ENCODE results near the gene PARP14. TPM values are rescaled to one million over a fixed set of nuclear protein-coding genes. Genes with fewer than 3 reads are reported as not detected.
A peak's percentile ranks its signal among the peaks of the same experiment; 100 is the strongest.
"Not testable (repeated sequence)": the region's sequence is repeated elsewhere in the genome, so short reads cannot be mapped to it uniquely, and the experiment has no call there.

The PARP14 gene
- total RNA-seq, 1 experiment from 2014 or later, result 20.3 TPM

GRCh38 chr3:122668930-122669730, 11.5 kb upstream of the PARP14 start:
- DNase-seq (ENCODE audit: low read depth), result peak; percentile 31
- in situ Hi-C loops (cut with HindIII; ENCODE audit: low pct_unique_long_range_greater_than_20kb, low sequenced_read_pairs), result no loop called here

DNA sequence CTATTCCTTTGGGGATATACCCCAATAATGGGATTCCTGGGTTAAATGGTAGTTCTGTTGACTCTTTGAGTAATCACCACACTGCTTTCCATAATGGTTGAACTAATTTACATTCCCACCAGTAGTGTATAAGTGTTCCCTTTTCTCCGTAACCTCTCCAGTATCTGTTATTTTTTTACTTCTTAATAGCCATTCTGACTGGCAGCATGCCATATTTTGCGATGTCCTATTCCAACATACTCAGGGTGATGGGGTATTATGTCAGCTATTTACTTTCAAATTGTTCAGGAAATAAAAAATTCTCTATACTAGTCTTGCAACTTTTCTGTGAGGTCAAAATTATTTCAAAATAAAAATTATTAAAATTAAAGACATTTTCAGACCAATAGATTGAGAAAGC, 9.1 kb upstream of the PARP14 start:
- in situ Hi-C loops (cut with HindIII; ENCODE audit: low pct_unique_long_range_greater_than_20kb, low sequenced_read_pairs), result no loop called here

DNA sequence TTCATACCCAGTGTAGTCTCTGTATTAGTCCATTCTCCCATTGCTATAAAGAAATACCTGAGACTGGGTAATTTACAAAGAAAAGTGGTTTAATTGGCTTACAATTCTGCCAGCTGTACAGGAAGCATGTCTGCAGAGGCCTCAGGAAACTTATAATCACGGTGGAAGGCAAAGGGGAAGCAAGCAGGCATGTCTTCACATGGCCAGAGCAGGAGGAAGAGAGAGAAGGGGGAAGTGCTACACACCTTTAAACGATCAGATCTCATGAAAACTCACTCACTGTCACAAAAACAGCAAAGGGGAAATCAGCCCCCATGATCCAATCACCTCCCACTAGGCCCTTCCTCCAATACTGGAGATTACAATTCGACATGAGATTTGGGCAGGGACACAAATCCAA, 6.3 kb upstream of the PARP14 start:
- no peak for DNase-seq (ENCODE audit: low read depth)
- in situ Hi-C loops (cut with HindIII; ENCODE audit: low pct_unique_long_range_greater_than_20kb, low sequenced_read_pairs), result no loop called here

More for the DNA sequence above, 9.1 kb upstream of the PARP14 start:
- no peak for DNase-seq (ENCODE audit: low read depth)

- in situ Hi-C loops (cut with HindIII; ENCODE audit: low pct_unique_long_range_greater_than_20kb, low sequenced_read_pairs), result no loop called here
- DNase-seq (ENCODE audit: low read depth), result no peak
Measured at GRCh38 chr3:122676759-122677158, 3.9 kb upstream of the PARP14 start.

DNA sequence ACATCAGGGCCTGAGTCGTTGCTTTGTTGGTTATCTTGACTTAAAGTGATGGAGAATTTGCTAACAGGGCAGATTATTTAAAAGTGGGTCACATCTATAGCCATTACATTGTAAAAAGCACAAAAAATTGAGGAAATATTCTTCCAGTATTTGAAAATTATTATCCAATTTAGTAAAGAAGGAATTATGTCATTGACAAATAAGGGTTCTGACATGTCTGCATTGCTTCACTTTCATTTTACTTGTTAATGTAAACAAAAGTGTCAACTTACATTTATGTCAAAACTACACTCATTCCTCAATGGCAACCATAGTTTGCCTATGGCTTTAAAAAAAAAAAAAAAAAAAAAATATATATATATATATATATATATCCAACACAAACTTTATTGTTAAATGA, 3.4 kb upstream of the PARP14 start:
- DNase-seq (ENCODE audit: low read depth), result no peak
- in situ Hi-C loops (cut with HindIII; ENCODE audit: low pct_unique_long_range_greater_than_20kb, low sequenced_read_pairs), result no loop called here

DNA sequence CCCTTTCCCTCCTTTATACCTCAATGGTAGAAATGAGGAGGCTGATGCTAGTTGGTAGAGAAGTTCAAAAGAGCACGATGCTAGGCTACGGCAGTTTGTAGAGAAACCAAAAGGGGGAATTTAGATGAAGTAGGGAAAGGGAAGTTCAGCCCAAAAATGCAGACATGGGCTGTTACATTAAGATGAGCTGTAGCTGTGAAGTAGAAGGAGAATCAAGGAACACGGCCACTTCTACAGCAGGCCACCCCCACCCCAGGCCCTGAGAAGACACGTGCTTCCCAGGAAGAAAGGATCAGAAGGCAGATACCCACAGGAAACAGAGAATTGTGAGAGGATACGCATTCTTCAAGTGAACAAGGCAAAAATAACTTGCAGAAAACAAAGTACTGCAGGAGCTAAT, 2.1 kb upstream of the PARP14 start:
- DNase-seq (ENCODE audit: low read depth), result no peak
- in situ Hi-C loops (cut with HindIII; ENCODE audit: low pct_unique_long_range_greater_than_20kb, low sequenced_read_pairs), result no loop called here

DNA sequence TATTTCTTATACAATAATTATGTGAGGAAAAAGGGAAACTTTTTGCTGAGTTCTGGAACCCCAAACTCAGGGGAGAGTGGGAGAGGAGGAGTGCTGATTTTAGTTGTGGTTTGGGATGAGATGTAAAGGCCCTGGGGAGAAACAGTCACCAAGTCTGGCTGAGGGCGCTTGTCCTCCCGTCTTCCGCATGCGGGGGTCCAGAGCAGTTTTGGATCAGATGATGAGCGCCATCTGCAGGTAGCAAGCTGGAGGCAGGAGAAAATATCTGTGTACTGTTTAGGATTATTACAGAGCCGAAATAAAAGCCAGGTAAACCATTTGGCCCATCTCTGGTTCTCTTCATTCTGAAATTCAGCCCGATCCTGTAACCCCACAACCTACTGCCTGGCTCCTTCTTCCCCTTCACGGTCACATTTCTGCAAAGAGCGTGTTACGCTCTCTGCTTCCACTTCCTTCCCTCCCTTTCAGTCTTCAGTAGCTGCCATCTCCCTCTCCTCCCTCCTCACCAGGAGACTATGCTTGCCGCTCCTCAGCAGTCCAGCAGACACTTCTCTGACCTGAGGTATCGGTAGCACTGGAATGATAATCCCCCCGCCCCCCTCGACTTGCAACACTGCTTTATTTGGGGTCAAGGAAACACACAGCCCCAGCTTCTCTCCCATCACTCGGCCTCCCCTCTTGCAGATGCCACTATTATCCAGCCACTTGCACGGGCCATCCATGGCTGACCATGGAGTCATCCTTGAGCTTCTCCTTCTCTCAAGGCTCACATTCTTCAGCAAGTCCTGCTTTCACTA, 1.4 kb upstream of the PARP14 start:
- in situ Hi-C loops (cut with HindIII; ENCODE audit: low pct_unique_long_range_greater_than_20kb, low sequenced_read_pairs), result no loop called here
- DNase-seq (ENCODE audit: low read depth), result peak; percentile 76

GRCh38 chr3:122679882-122680474, 661 bp upstream of the PARP14 start:
- in situ Hi-C loops (cut with HindIII; ENCODE audit: low pct_unique_long_range_greater_than_20kb, low sequenced_read_pairs), result no loop called here
- no peak for DNase-seq (ENCODE audit: low read depth)

DNA sequence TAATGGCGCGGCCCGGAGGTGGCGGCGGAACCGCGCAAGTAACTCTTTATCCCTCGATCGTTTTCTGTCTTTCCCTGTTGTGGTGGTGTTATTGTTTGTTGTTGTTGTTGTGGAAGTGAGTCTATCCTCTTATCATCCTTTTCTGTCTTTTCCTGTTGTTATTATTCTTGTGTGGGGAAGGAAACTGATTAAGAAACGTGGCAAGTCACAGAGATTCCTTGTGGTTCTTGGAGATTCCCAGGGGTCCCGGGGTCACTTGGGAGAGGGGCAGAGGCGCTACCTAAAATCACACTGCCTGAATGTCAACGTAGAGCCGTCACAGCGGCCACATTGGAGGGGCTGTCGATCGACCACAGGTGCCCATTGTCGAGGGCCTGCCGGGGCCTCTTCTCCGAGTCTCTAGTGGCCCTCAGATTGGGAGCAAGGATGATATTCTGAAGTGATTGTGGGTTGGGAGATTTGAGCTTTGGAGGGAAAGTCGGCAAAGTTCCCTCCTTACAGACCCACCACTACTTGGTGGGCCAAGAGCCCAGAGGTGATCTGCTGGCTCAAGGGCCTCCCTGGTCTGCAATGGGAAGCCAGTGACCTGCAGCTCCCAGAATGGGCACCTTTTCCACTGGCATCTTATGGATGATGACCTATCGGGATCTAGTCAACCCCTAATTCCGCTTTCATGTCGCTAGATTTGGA, 790 bp downstream of the PARP14 start:
- in situ Hi-C loops (cut with HindIII; ENCODE audit: low pct_unique_long_range_greater_than_20kb, low sequenced_read_pairs), result no loop called here
- DNase-seq (ENCODE audit: low read depth), result peak; percentile 29

DNA sequence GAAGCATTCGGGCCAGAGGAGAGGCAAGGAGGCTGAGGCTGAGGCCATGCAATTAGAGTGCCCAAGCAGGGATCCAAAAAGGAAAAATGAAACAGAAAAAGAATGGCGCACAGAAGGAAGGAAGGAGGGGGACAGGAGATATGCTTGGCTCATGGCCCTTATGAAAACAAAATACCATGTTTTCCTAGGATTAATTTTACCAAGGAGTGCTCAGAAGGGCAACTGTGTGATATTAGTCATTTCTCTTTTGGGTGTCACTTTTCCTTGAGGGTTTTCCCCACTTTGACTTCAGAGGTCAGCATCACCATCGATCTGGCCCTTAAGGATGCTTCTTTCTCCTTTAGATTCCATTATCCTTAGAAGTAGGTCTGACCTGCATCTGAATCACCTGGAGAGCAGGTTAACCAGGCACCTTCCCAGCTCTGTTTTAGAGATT, 1.4 kb downstream of the PARP14 start:
- in situ Hi-C loops (cut with HindIII; ENCODE audit: low pct_unique_long_range_greater_than_20kb, low sequenced_read_pairs), result no loop called here
- DNase-seq (ENCODE audit: low read depth), result no peak

- in situ Hi-C loops (cut with HindIII; ENCODE audit: low pct_unique_long_range_greater_than_20kb, low sequenced_read_pairs); DNase-seq (ENCODE audit: low read depth): not testable (repeated sequence)
Measured at GRCh38 chr3:122682778-122683411, 2.3 kb downstream of the PARP14 start.

- in situ Hi-C loops (cut with HindIII; ENCODE audit: low pct_unique_long_range_greater_than_20kb, low sequenced_read_pairs), result no loop called here
- DNase-seq (ENCODE audit: low read depth), result no peak
Measured at GRCh38 chr3:122687298-122687697, 6.7 kb downstream of the PARP14 start.

DNA sequence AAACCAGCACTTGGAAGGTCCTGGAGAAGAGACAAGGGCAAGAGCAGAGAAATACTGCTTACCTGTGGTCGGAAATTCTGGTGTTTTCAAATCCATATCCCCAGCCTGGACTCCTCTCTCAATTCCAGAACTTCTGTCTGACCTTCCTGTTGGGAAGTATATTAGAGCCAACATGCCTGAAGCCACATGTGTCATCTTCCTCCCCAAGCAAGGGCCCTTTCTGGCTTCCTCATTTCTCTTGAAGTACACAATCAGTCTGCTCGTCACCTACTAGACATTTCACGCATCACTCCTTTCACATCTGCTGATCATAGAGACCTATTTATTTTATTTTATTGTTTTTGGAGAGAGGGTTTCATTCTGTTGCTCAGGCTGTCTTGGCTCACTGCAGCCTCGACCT, 8.4 kb downstream of the PARP14 start:
- in situ Hi-C loops (cut with HindIII; ENCODE audit: low pct_unique_long_range_greater_than_20kb, low sequenced_read_pairs), result no loop called here

DNA sequence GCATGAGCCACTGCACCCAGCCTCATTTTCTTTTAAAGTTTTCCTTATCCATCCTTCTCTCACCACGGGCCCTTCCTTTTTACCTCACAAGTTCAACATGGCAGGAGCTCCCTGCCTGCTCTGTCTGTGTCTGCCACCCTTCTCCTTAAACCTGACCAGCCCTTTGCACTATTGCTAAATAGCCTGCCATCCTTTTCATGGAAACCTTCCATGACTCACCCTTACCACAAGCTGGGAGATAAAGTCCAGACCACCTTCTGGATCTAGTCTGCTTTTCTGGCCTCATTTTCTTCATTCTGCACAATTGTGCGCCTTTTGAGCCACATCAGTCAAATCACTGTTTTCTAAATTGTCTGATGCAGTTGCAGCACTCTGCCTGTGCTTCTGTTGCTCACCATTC, 8.9 kb downstream of the PARP14 start:
- peak; percentile 40 for DNase-seq (ENCODE audit: low read depth)
- in situ Hi-C loops (cut with HindIII; ENCODE audit: low pct_unique_long_range_greater_than_20kb, low sequenced_read_pairs), result no loop called here

More for the DNA sequence above, 8.4 kb downstream of the PARP14 start:
- DNase-seq (ENCODE audit: low read depth), result no peak

DNA sequence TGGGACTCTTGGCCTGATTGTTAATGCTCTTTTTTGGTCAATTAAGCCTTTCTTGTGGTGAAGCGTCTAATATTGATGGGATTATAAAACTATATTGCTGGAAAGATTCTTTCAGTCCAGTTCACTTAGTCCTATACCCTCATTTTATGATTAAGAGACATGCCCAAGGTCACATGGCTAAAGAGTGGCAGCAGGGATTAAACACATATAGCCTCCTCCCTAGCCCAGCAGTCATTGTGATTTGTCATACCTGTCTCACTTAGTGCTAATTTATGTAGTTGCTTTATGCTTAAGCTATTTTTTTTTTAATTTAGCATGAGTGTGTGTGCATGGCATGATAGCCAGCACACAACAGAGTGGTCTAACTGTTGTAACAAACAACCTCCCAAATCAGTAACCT, 9.5 kb downstream of the PARP14 start:
- in situ Hi-C loops (cut with HindIII; ENCODE audit: low pct_unique_long_range_greater_than_20kb, low sequenced_read_pairs), result no loop called here
- peak; percentile 12 for DNase-seq (ENCODE audit: low read depth)

DNA sequence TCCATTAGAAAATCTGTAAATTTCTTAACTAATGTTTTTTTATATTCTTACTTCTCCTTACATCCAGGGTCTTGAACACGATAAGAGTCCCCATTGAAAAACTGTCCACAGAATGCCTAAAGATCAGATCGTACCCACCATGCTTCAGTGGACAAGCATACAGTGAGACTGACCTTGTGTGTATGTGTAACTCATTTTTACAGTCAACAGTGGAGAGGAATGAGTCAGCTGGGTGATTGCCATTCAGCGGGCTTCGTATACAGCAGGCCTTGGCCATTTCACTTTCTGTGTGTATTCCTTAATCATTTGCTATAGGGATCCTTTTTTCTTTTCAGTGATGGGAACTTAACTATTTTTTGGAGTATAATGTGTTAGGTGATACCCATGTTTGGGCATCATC, 10.6 kb downstream of the PARP14 start:
- DNase-seq (ENCODE audit: low read depth), result peak; percentile 69
- in situ Hi-C loops (cut with HindIII; ENCODE audit: low pct_unique_long_range_greater_than_20kb, low sequenced_read_pairs), result no loop called here

DNA sequence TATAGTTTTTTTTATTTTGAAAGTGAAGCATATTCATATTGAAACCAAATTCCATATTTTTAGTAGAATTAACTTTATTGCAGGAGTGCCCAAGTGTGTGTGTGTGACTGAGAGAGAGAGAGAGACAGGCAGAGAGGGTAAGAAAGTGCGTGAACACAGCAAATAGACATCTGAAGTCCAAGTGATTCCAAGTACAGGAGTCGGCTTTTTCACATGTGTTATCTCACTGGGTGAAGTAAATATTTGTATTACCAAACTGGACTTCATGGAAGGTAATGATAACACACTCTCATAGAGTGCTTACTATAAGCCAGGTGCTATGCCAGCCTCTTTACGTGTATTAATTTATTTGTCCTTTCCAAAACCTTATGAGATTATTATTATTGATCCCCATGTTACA, 12.0 kb downstream of the PARP14 start:
- no peak for DNase-seq (ENCODE audit: low read depth)
- in situ Hi-C loops (cut with HindIII; ENCODE audit: low pct_unique_long_range_greater_than_20kb, low sequenced_read_pairs), result no loop called here

DNA sequence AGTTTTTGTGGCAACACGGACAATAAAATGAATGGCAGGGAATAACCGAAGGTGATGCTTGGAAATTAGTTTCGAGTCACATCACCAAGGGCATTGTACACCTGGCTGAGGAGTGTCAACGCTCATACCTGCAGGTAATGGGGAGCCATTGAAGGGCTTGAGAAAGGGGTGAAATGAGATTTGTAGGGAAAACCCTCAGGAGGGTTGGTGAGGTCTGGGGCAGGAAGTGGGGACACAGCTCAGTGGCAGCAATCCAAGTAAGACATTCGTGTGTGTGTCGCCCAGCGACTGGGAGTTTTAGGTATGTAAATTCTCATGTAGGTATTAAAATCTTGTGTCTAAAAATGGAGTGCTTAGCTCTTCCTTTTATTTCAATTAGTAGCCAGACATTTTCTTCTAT, 14.3 kb downstream of the PARP14 start:
- in situ Hi-C loops (cut with HindIII; ENCODE audit: low pct_unique_long_range_greater_than_20kb, low sequenced_read_pairs), result no loop called here
- DNase-seq (ENCODE audit: low read depth), result no peak
